GM10248 (cell line): Measurements from ENCODE around the gene ACER3.
"Not testable (repeated sequence)": the region's sequence is repeated elsewhere in the genome, so short reads cannot be mapped to it uniquely, and the experiment has no call there.

Experiments
- CTCF ChIA-PET: fragments of 300-600 bp; sonication (Branson Sonifier 250); formaldehyde crosslinking; extraction: SDS; loops from one replicate; lab custom pipeline; 2021; ENCODE audit warnings: antibody characterized with exemption; lab: Yijun Ruan, JAX
- POLR2A ChIA-PET: fragments of 350-650 bp; sonication (Branson Sonifier 250); formaldehyde crosslinking; extraction: SDS; loops from one replicate; lab custom pipeline; 2020; ENCODE audit warnings: antibody characterized with exemption; lab: Yijun Ruan, JAX
- DNase-seq: peaks from one replicate; pipeline ENCODE4 v3.0.0; 2012; ENCODE audit errors: extremely low spot score
- CTCF ChIP-seq: IDR thresholded peaks from 2 replicates; pipeline ENCODE4 v1.5.1; 2012; ENCODE audit warnings: mild to moderate bottlenecking, low read depth; ENCODE audit errors: extremely low read depth, missing control alignments, control extremely low read depth

Gene ACER3

GRCh38 chr11:76955459-76956114 lies 94.9 kb downstream of the ACER3 start:
- TF ChIP-seq CTCF, result no peak
- ChIA-PET CTCF (interaction anchor here (2.1 kb wide), 1 partner anchor 35 kb away, joined by 11 read pairs; no protein-coding TSS in a partner anchor), POLR2A (no interaction called here)
- no peak for DNase-seq

DNA sequence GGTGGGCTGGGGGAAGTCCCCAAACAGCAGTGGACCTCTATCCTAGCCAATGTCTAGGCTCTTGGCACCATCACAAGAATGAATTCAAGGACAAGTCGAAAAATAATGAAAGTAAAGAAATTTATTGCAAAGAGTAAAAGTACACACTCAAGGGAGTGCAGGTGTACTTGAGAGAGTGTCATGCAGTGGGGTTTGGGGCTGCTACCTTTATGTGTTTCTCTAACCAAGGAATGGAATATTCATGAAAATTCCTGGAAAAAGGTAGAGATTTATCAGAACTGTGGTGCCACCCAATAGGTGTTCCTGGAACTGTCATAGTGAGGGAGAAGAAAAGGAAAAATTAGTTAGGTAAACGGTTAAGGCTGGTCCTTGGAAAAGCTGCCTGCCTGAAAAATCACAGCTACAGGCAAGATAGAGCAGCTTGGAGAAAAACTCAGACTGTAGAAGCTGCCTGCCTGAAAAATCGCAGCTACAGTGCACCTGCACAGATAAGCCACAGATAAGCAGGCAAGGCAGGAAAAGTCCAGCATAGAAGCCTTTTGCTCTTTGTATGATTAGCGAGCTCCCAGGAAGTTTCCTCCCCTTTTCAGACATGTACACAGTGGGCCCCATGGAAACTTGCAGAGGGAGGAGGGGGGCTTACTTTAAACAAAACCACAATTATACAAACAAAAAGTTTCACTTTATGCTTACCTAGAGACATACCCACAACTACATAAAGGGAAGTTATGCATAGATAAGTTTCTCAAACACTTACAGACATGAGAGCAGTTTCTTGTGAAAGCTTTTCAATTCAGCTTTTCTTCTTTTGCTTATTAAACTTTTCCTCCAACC lies 102.1 kb downstream of the ACER3 start:
- CTCF ChIA-PET, result interaction anchor here (0.7 to 1.3 kb wide), 4 partner anchors 10 to 43 kb away, joined by 3 to 6 read pairs (median 3); no protein-coding TSS in a partner anchor
- DNase-seq, result peak; percentile 50
- POLR2A ChIA-PET, result no interaction called here
- TF ChIP-seq CTCF, result no peak

DNA sequence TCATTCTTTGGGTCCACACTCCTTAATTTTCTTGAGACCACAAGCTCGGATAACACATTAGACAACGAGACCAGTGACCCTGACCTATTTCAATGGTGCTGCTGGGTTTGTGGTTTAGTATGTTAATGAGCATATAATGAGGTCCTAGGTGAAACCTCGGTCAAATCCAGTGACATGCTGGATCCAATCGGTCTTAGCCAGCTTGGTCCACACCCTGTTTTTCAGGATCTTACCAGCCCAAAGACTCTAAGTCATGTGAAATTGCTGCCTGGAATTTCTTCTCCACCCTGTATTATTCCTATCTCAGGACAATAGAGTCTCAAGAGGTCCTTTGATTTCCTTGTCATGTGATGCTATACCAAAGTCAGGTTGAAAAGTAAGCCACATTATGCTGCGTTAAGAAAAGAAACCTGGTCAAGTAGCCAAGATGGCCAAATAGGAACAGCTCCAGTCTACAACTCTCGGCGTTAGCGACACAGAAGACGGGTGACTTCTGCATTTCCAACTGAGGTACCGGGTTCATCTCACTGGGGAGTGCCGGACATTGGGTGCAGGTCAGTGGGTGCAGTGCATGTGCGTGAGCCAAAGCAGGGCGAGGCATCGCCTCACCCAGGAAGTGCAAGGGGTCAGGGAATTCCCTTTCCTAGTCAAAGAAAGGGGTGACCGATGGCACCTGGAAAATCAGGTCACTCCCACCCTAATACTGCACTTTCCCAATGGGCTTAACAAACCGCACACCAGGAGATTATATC lies 102.9 kb downstream of the ACER3 start:
- POLR2A ChIA-PET, DNase-seq: not testable (repeated sequence)
- CTCF ChIA-PET, result interaction anchor here (0.7 to 1.3 kb wide), 4 partner anchors 11 to 44 kb away, joined by 3 to 6 read pairs (median 3); no protein-coding TSS in a partner anchor

GRCh38 chr11:76972051-76972450 lies 111.3 kb downstream of the ACER3 start:
- ChIA-PET CTCF (no interaction called here), POLR2A (no interaction called here)
- no peak for DNase-seq
- no peak for TF ChIP-seq CTCF

DNA sequence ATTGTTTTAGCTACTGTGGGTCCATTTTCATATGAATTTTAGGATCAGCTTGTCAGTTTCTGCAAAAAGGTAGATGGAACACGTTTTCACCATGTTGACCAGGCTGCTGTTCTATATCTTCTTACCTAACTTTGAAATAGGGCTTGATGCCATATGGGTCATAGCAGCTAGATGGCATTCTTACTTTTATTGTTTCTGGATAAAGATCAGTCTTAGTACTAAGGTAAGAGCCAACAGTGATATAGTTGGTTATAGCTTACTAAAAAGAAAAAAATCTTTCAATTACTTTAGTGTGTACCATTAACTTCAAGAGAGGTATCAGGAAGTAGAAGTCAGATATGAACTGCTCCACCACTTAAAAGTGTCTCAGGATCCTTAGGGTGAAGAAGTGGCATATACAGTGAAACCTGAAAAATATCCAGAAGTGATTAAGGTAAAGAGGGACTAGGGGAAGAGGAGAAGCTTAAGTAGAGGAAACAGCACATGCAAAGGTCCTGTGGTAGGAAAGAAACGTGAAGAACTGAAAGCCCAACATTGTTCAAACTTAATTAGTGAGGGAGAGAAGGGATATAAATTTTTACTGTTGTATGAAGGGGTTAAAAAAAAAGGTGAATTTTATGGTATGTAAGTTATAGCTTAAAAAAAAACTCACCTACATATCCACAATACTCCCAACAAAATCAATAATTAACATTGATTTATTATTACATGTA lies 113.6 kb downstream of the ACER3 start:
- POLR2A ChIA-PET, result interaction anchor here (1.0 kb wide), 1 partner anchor 154 kb away, joined by 3 read pairs; no protein-coding TSS in a partner anchor
- no peak for DNase-seq
- CTCF ChIA-PET, result interaction anchor here (1.0 to 2.1 kb wide), 4 partner anchors 12 to 117 kb away, joined by 3 to 4 read pairs (median 3); no protein-coding TSS in a partner anchor
- TF ChIP-seq CTCF, result no peak

DNA sequence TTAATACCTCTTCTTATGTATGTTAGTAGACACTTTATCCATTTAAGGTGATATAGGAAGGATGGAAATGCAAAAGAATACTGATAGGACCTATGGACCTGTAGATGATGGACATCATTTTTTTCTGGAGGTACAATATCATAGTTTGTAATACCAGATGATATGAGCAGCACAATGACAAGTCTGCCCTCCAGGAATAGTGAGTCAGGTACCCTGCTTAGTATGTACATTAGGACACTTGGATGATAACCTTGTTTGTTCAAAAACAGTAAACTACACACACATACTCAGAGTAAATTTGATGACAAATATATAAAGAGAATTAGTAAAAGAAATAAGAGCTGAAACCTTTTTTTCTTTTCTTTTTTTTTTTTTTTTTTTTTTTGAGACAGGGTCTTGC lies 114.8 kb downstream of the ACER3 start:
- ChIA-PET CTCF (interaction anchor here (1.0 kb wide), 1 partner anchor 11 kb away, joined by 4 read pairs; no protein-coding TSS in a partner anchor), POLR2A (no interaction called here)
- no peak for DNase-seq
- TF ChIP-seq CTCF, result no peak
